Naive thymus-derived CD4-positive, alpha-beta T cell (primary cell): ENCODE data around the gene LDB2. TPM values are rescaled to one million over a fixed set of nuclear protein-coding genes. Genes with fewer than 3 reads are reported as not detected.

Source experiments
- ATAC-seq: fragments of 150-1000 bp; cut with Tn5 transposase; 2 replicates; pipeline ENCODE4 v1.10.0; 2021; ENCODE audit warnings: mild to moderate bottlenecking, moderate library complexity
- CTCF ChIA-PET: fragments of 350-600 bp; sonication (Branson Sonifier 250); formaldehyde crosslinking; loops from one replicate; lab custom pipeline; 2021; ENCODE audit warnings: antibody characterized with exemption; lab: Charles Lee
- POLR2A ChIA-PET: fragments of 350-600 bp; sonication (Branson Sonifier 250); formaldehyde crosslinking; loops from one replicate; lab custom pipeline; 2021; ENCODE audit warnings: antibody characterized with exemption, inconsistent platforms; lab: Charles Lee
- DNase-seq, 9 donors: peaks; one replicate each; pipeline versions ENCODE4 v3.0.0 to v3.0.0-alpha.2; 2020 to 2022; ENCODE audit warnings: mixed read lengths in 1 of 9
- H3K27ac ChIP-seq: one replicate; pipeline ENCODE4 v1.7.0; 2013; ENCODE audit warnings: mild to moderate bottlenecking, low read depth, low read length, moderate library complexity
- H3K27me3 ChIP-seq, 2 donors: one replicate each; pipeline ENCODE4 v1.7.0; 2013; ENCODE audit warnings: low read length in 2 of 2, mild to moderate bottlenecking in 2 of 2, moderate library complexity in 2 of 2; ENCODE audit not compliant: control insufficient read depth in 2 of 2, insufficient read depth in 2 of 2
- H3K36me3 ChIP-seq, 3 experiments: 1 replicate in 2 of 3; 2 replicates in 1 of 3; pipeline ENCODE4 v1.7.0; 2013; ENCODE audit warnings: low read length in 3 of 3, mild to moderate bottlenecking in 3 of 3, moderate library complexity in 1 of 3; ENCODE audit not compliant: insufficient read depth in 3 of 3, control insufficient read depth in 2 of 3
- H3K4me1 ChIP-seq, 2 donors: one replicate each; pipeline ENCODE4 v1.7.0; 2013; ENCODE audit warnings: low read length in 2 of 2, mild to moderate bottlenecking in 2 of 2, moderate library complexity in 1 of 2; ENCODE audit not compliant: control insufficient read depth in 2 of 2, insufficient read depth in 2 of 2
- H3K4me3 ChIP-seq: 2 replicates; pipeline ENCODE4 v1.7.0; 2013; ENCODE audit warnings: mild to moderate bottlenecking, low read length
- H3K9me3 ChIP-seq, 3 experiments: 1 replicate in 2 of 3; 2 replicates in 1 of 3; pipeline ENCODE4 v1.7.0; 2013; ENCODE audit warnings: low read length in 3 of 3; ENCODE audit not compliant: control insufficient read depth in 2 of 3
- H3K27ac Mint-ChIP-seq, 9 donors: one replicate each; pipeline ENCODE4 v1.8.0; 2020 to 2022; ENCODE audit warnings: mixed read lengths in 9 of 9, mild to moderate bottlenecking in 8 of 9, moderate library complexity in 5 of 9, inconsistent platforms in 2 of 9
- H3K27me3 Mint-ChIP-seq, 5 donors: one replicate each; pipeline ENCODE4 v1.8.0; 2021 to 2022; ENCODE audit warnings: mixed read lengths in 5 of 5, mild to moderate bottlenecking in 1 of 5
- H3K36me3 Mint-ChIP-seq, 5 donors: one replicate each; pipeline ENCODE4 v1.8.0; 2020 to 2022; ENCODE audit warnings: mixed read lengths in 5 of 5, mild to moderate bottlenecking in 3 of 5, inconsistent platforms in 1 of 5
- H3K4me1 Mint-ChIP-seq, 7 donors: one replicate each; pipeline ENCODE4 v1.8.0; 2020 to 2022; ENCODE audit warnings: mixed read lengths in 7 of 7, mild to moderate bottlenecking in 3 of 7, inconsistent platforms in 1 of 7
- H3K4me3 Mint-ChIP-seq, 10 donors: one replicate each; pipeline ENCODE4 v1.8.0; 2020 to 2022; ENCODE audit warnings: mild to moderate bottlenecking in 10 of 10, mixed read lengths in 10 of 10, moderate library complexity in 6 of 10, inconsistent platforms in 2 of 10
- H3K9me3 Mint-ChIP-seq, 11 donors: one replicate each; pipeline ENCODE4 v1.8.0; 2020 to 2022; ENCODE audit warnings: mixed read lengths in 11 of 11, mild to moderate bottlenecking in 4 of 11, inconsistent platforms in 1 of 11, moderate library complexity in 1 of 11
- intact Hi-C, 2 donors: fragments of 100-400 bp; cut with micrococcal nuclease; formaldehyde crosslinking; loops; one replicate each; pipeline ENCODE4 v1.15.1; 2023
- polyA plus RNA-seq, 2 donors: library from polyadenylated mRNA; unstranded; fragments of 300-500 nt; fragmentation: Illumina TruSeq; gene quantifications; one replicate each; pipeline ENCODE4 v1.2.3, GENCODE V29; 2021
- total RNA-seq, 6 experiments: library from RNA in 5 of 6; stranded (reverse) in 5 of 6; gene quantifications; 1 replicate in 5 of 6; 2 replicates in 1 of 6; pipeline ENCODE4 v1.2.3 and lab custom pipeline; 2021 to 2026

Gene LDB2
- total and polyA plus RNA-seq, 7 experiments from 2014 or later, result 0.29 to 1.5 TPM; not detected in 5

GRCh38 chr4:16889945-16890344, 8.5 kb downstream of the LDB2 start:
- H3K9me3 Mint-ChIP-seq, result no peaks in the 10 kb centered on the region
- DNase-seq (no peak), ATAC-seq (no peak)
- Histone ChIP-seq H3K27me3 (no peaks in the 10 kb centered on the region), H3K4me3 (no peak overlapping the region), H3K4me1 (peaks cover 32 to 34% of the 10 kb centered on the region in 2 donors), H3K27ac (no peak overlapping the region), H3K9me3 (no peaks in the 10 kb centered on the region), H3K36me3 (no peaks in the 10 kb centered on the region)
- ChIA-PET POLR2A (no interaction called here), CTCF (no interaction called here)
- peaks cover 12 to 67% (median 56%) of the 10 kb centered on the region in 7 donors for H3K4me1 Mint-ChIP-seq
- H3K36me3 Mint-ChIP-seq, result no peaks in the 10 kb centered on the region
- no peaks in the 10 kb centered on the region for H3K27me3 Mint-ChIP-seq
- intact Hi-C loops, result loop anchor here in 1 of 2 donors (10.0 kb wide), 1 partner anchor 445 kb away; no protein-coding TSS in a partner anchor
- H3K4me3 Mint-ChIP-seq, result peak overlapping the region in 9 of 10 donors; percentile 26 to 71 (median 65)
- H3K27ac Mint-ChIP-seq, result peak overlapping the region in 5 of 9 donors; percentile 12 to 69 (median 29)

GRCh38 chr4:16887887-16888286, 10.6 kb downstream of the LDB2 start:
- H3K4me1 Mint-ChIP-seq, result peaks cover 10 to 53% (median 39%) of the 10 kb centered on the region in 7 donors
- H3K36me3 Mint-ChIP-seq, result peaks cover 0 to 4% (median 0%) of the 10 kb centered on the region in 5 donors
- no peak overlapping the region for H3K4me3 ChIP-seq
- no peak overlapping the region for H3K27ac ChIP-seq
- no peak overlapping the region for H3K4me3 Mint-ChIP-seq
- H3K9me3 Mint-ChIP-seq, result no peaks in the 10 kb centered on the region
- peak overlapping the region in 1 of 9 donors; percentile 18 for H3K27ac Mint-ChIP-seq
- POLR2A ChIA-PET, result no interaction called here
- no peak for DNase-seq
- intact Hi-C loops, result no loop called here
- H3K4me1 ChIP-seq, result peaks cover 19 to 26% of the 10 kb centered on the region in 2 donors
- CTCF ChIA-PET, result interaction anchor here (0.6 kb wide), 1 partner anchor 864 kb away, joined by 7 read pairs; no protein-coding TSS in a partner anchor
- no peak for ATAC-seq
- H3K27me3 Mint-ChIP-seq, result no peaks in the 10 kb centered on the region
- no peaks in the 10 kb centered on the region for H3K36me3 ChIP-seq
- no peaks in the 10 kb centered on the region for H3K9me3 ChIP-seq
- no peaks in the 10 kb centered on the region for H3K27me3 ChIP-seq

GRCh38 chr4:16884673-16885460, 13.6 kb downstream of the LDB2 start:
- no peak overlapping the region for H3K4me3 Mint-ChIP-seq
- no peaks in the 10 kb centered on the region for H3K27me3 Mint-ChIP-seq
- H3K27ac Mint-ChIP-seq, result no peak overlapping the region
- H3K9me3 Mint-ChIP-seq, result peaks cover 0 to 1% (median 0%) of the 10 kb centered on the region in 11 donors
- H3K4me1 ChIP-seq, result peaks cover 4 to 16% of the 10 kb centered on the region in 2 donors
- H3K27me3 ChIP-seq, result no peaks in the 10 kb centered on the region
- peaks cover 0 to 4% (median 0%) of the 10 kb centered on the region in 5 donors for H3K36me3 Mint-ChIP-seq
- intact Hi-C loops, result no loop called here
- CTCF ChIA-PET, result no interaction called here
- POLR2A ChIA-PET, result no interaction called here
- no peaks in the 10 kb centered on the region for H3K36me3 ChIP-seq
- no peaks in the 10 kb centered on the region for H3K9me3 ChIP-seq
- DNase-seq, result no peak
- no peak overlapping the region for H3K27ac ChIP-seq
- H3K4me1 Mint-ChIP-seq, result peaks cover 2 to 24% (median 11%) of the 10 kb centered on the region in 7 donors
- ATAC-seq, result peak; percentile 51
- no peak overlapping the region for H3K4me3 ChIP-seq

- no peak overlapping the region for H3K4me3 Mint-ChIP-seq
- H3K27me3 Mint-ChIP-seq, result no peaks in the 10 kb centered on the region
- H3K27ac ChIP-seq, result no peak overlapping the region
- H3K36me3 Mint-ChIP-seq, result peaks cover 0 to 4% (median 0%) of the 10 kb centered on the region in 5 donors
- ChIA-PET CTCF (no interaction called here), POLR2A (no interaction called here)
- H3K9me3 ChIP-seq, result no peaks in the 10 kb centered on the region
- peaks cover 0 to 5% (median 0%) of the 10 kb centered on the region in 11 donors for H3K9me3 Mint-ChIP-seq
- H3K27me3 ChIP-seq, result no peaks in the 10 kb centered on the region
- H3K27ac Mint-ChIP-seq, result no peak overlapping the region
- no peak for ATAC-seq
- no peaks in the 10 kb centered on the region for H3K36me3 ChIP-seq
- peaks cover 0 to 7% of the 10 kb centered on the region in 2 donors for H3K4me1 ChIP-seq
- H3K4me1 Mint-ChIP-seq, result peaks cover 0 to 14% (median 1%) of the 10 kb centered on the region in 7 donors
- no peak overlapping the region for H3K4me3 ChIP-seq
- intact Hi-C loops, result no loop called here
- DNase-seq, result no peak
Observed at GRCh38 chr4:16883806-16884205, 14.6 kb downstream of the LDB2 start.

GRCh38 chr4:16881151-16881884, 17.1 kb downstream of the LDB2 start:
- ChIA-PET CTCF (no interaction called here), POLR2A (no interaction called here)
- no peak for ATAC-seq
- no peak for DNase-seq
- intact Hi-C loops, result no loop called here
- peaks cover 0 to 4% (median 0%) of the 10 kb centered on the region in 5 donors for H3K36me3 Mint-ChIP-seq
- Histone ChIP-seq H3K36me3 (no peaks in the 10 kb centered on the region), H3K9me3 (no peaks in the 10 kb centered on the region), H3K4me3 (no peak overlapping the region), H3K27me3 (no peaks in the 10 kb centered on the region), H3K27ac (no peak overlapping the region), H3K4me1 (peaks cover 0 to 7% of the 10 kb centered on the region in 2 donors)
- H3K4me3 Mint-ChIP-seq, result no peak overlapping the region
- H3K4me1 Mint-ChIP-seq, result peaks cover 0 to 13% (median 0%) of the 10 kb centered on the region in 7 donors
- H3K27me3 Mint-ChIP-seq, result no peaks in the 10 kb centered on the region
- H3K27ac Mint-ChIP-seq, result no peak overlapping the region
- peaks cover 0 to 5% (median 0%) of the 10 kb centered on the region in 11 donors for H3K9me3 Mint-ChIP-seq

GRCh38 chr4:16875487-16875886, 23.0 kb downstream of the LDB2 start:
- Histone ChIP-seq H3K4me1 (no peaks in the 10 kb centered on the region), H3K36me3 (no peaks in the 10 kb centered on the region), H3K4me3 (no peak overlapping the region), H3K9me3 (no peaks in the 10 kb centered on the region), H3K27me3 (no peaks in the 10 kb centered on the region), H3K27ac (no peak overlapping the region)
- intact Hi-C loops, result no loop called here
- ChIA-PET CTCF (no interaction called here), POLR2A (no interaction called here)
- Mint-ChIP-seq H3K27ac (peak overlapping the region in 1 of 9 donors; percentile 38), H3K4me3 (no peak overlapping the region), H3K36me3 (no peaks in the 10 kb centered on the region), H3K4me1 (no peaks in the 10 kb centered on the region), H3K9me3 (peaks cover 0 to 5% (median 0%) of the 10 kb centered on the region in 11 donors), H3K27me3 (peaks cover 0 to 7% (median 0%) of the 10 kb centered on the region in 5 donors)
- no peak for DNase-seq
- ATAC-seq, result no peak
